ENCODE measurements around the gene AQP2.

Gene AQP2

GRCh38 chr12:49922349-49923034 lies 28.0 kb upstream of the AQP2 start:
- CTCF ChIA-PET: interaction anchor here (1.1 to 2.1 kb wide), 2 partner anchors 23 to 39 kb away, joined by 3 to 6 read pairs; no protein-coding TSS in a partner anchor
- POLR2A ChIA-PET: no interaction called here
- Histone ChIP-seq H3K36me3 (ENCODE audit: control insufficient read depth in 2 of 2, insufficient read depth in 1 of 2, low read length in 2 of 2) (no peaks in the 10 kb centered on the region), H3K9me3 (ENCODE audit: control insufficient read depth, insufficient read depth, low read depth, low read length) (no peaks in the 10 kb centered on the region), H3K27ac (ENCODE audit: extremely low read depth, low read depth, low read length) (no peak overlapping the region), H3K4me3 (ENCODE audit: low read depth, low read length) (no peak overlapping the region), H3K4me1 (ENCODE audit: control insufficient read depth, insufficient read depth, low read length) (no peaks in the 10 kb centered on the region)
- TF ChIP-seq ZBTB11 (tag by site-specific recombination; conservative IDR thresholded peaks at IDR 0.05; ENCODE audit: low read depth) (no peak), AEBP2 (tag by site-specific recombination; IDR thresholded peaks at IDR 0.05; ENCODE audit: borderline replicate concordance) (no peak), ATF2 (tag by site-specific recombination; IDR thresholded peaks at IDR 0.05; ENCODE audit: low read depth) (no peak), PRDM4 (tag by site-specific recombination; IDR thresholded peaks at IDR 0.05) (no peak), ZNF677 (tag by site-specific recombination; IDR thresholded peaks at IDR 0.05) (no peak), ZNF580 (tag by site-specific recombination; IDR thresholded peaks at IDR 0.05) (no peak), ZNF707 (tag by site-specific recombination; IDR thresholded peaks at IDR 0.05) (no peak), ZNF112 (tag by site-specific recombination; IDR thresholded peaks at IDR 0.05) (no peak), ZNF302 (tag by site-specific recombination; IDR thresholded peaks at IDR 0.05; ENCODE audit: low read depth) (no peak), ZNF513 (tag by site-specific recombination; IDR thresholded peaks at IDR 0.05) (no peak), ZNF530 (tag by site-specific recombination; IDR thresholded peaks at IDR 0.05; ENCODE audit: low read depth) (no peak), ZBTB10 (tag by site-specific recombination; IDR thresholded peaks at IDR 0.05) (no peak), ZNF658 (tag by site-specific recombination; IDR thresholded peaks at IDR 0.05) (no peak), ZNF426 (tag by site-specific recombination; IDR thresholded peaks at IDR 0.05) (no peak)
